Cortex of kidney (tissue), 1 donor: Measurements from ENCODE around the gene SPEF2.

Experiments used
- DNase-seq: peaks from one replicate; lab custom pipeline; 2025; lab: John Stamatoyannopoulos, UW

Gene SPEF2

GRCh38 chr5:35617435-35618303 lies at the start of gene SPEF2:
TSS of gene SPEF2 (plus strand) at chr5:35617863. CDS start at chr5:35617998, 135 bp downstream.
- peak; percentile 39 for DNase-seq

- no peak for DNase-seq
These were observed 42.1 kb upstream of the SPEF2 start for GRCh38 chr5:35575578-35575977.

- no peak for DNase-seq
These were observed 30.2 kb upstream of the SPEF2 start for GRCh38 chr5:35587419-35587818.

- no peak for DNase-seq
These were observed 24.3 kb upstream of the SPEF2 start for GRCh38 chr5:35593338-35593737.

- DNase-seq = no peak
These were observed 18.8 kb upstream of the SPEF2 start for GRCh38 chr5:35598707-35599370.

- no peak for DNase-seq
These were observed 17.1 kb upstream of the SPEF2 start for GRCh38 chr5:35600591-35600990.

- DNase-seq = no peak
These were observed 8.5 kb upstream of the SPEF2 start for GRCh38 chr5:35608881-35609779.

GRCh38 chr5:35617060-35617434 lies 616 bp upstream of the SPEF2 start:
- no peak for DNase-seq

GRCh38 chr5:35618304-35618636 lies 607 bp downstream of the SPEF2 start:
- DNase-seq = no peak

GRCh38 chr5:35618781-35619180 lies 1.1 kb downstream of the SPEF2 start:
- DNase-seq = no peak

GRCh38 chr5:35622974-35623373 lies 5.3 kb downstream of the SPEF2 start:
- no peak for DNase-seq

- DNase-seq = no peak
These were observed 6.3 kb downstream of the SPEF2 start for GRCh38 chr5:35623991-35624390.

GRCh38 chr5:35626108-35626507 lies 8.4 kb downstream of the SPEF2 start:
- DNase-seq = no peak

- DNase-seq = no peak
These were observed 8.9 kb downstream of the SPEF2 start for GRCh38 chr5:35626553-35626952.

- no peak for DNase-seq
These were observed 16.7 kb downstream of the SPEF2 start for GRCh38 chr5:35634326-35634725.

- DNase-seq = no peak
These were observed 23.0 kb downstream of the SPEF2 start for GRCh38 chr5:35640623-35641022.

GRCh38 chr5:35644543-35644942 lies 26.9 kb downstream of the SPEF2 start:
- no peak for DNase-seq

- no peak for DNase-seq
These were observed 29.5 kb downstream of the SPEF2 start for GRCh38 chr5:35647128-35647527.

GRCh38 chr5:35647712-35648111 lies 30.0 kb downstream of the SPEF2 start:
- no peak for DNase-seq

- no peak for DNase-seq
These were observed 33.5 kb downstream of the SPEF2 start for GRCh38 chr5:35651002-35651756.

- no peak for DNase-seq
These were observed 39.1 kb downstream of the SPEF2 start for GRCh38 chr5:35656721-35657120.

- no peak for DNase-seq
These were observed 40.2 kb downstream of the SPEF2 start for GRCh38 chr5:35657877-35658276.
